ENCODE data around the gene TTLL1. TPM values are rescaled to one million over a fixed set of nuclear protein-coding genes. Genes with fewer than 3 reads are reported as not detected.

TTLL1 gene
- total and polyA plus RNA-seq, 9 of the 15 experiments (the other 6 are each of a cell fraction or from before 2014, with no cell fraction given): 0.06 to 0.85 (median 0.17) TPM

GRCh38 chr22:43135565-43135964, 46.4 kb upstream of the TTLL1 start:
- no peaks in the 10 kb centered on the region for H4K20me1 ChIP-seq (replicated peaks; ENCODE audit: control insufficient read depth, insufficient read depth, low read length)
- BruUV-seq (replicated peaks): no TSS peak
- H3K27ac ChIP-seq (ENCODE audit: extremely low read depth, low read depth, low read length): no peak overlapping the region
- DNase-seq (ENCODE audit: extremely low read depth in 1 of 4, low spot score in 3 of 4): no peak
- in situ Hi-C loops (cut with MboI) (no loop called here), intact Hi-C loops (cut with micrococcal nuclease) (no loop called here)
- no peak overlapping the region for H3K9ac ChIP-seq (ENCODE audit: insufficient read depth in 1 of 2, low read depth in 2 of 2, low read length in 2 of 2)
- ChIA-PET CTCF (ENCODE audit: low intra/inter-chr PET ratio) (no interaction called here), POLR2A (no interaction called here)
- peaks cover 81% of the 10 kb centered on the region for H3K36me3 ChIP-seq (ENCODE audit: control insufficient read depth, insufficient read depth, low read length)
- no peak for TF ChIP-seq CAMTA2 (CRISPR knock-in tag; conservative IDR thresholded peaks at IDR 0.05)
- no peak for TF ChIP-seq CEBPB (tag; IDR thresholded peaks at IDR 0.05)
- no peak for TF ChIP-seq ZNF77 (CRISPR knock-in tag; IDR thresholded peaks at IDR 0.05)
- no peak for TF ChIP-seq SUPT5H (IDR thresholded peaks at IDR 0.05)
- TF ChIP-seq OTX1 (CRISPR knock-in tag; IDR thresholded peaks at IDR 0.05): no peak
- TF ChIP-seq NFYB (IDR thresholded peaks at IDR 0.05; ENCODE audit: extremely low read depth, insufficient read length): no peak
- no peak for TF ChIP-seq FOXK1 (CRISPR knock-in tag; IDR thresholded peaks at IDR 0.05; ENCODE audit: borderline replicate concordance)
- TF ChIP-seq DACH1 (IDR thresholded peaks at IDR 0.05; ENCODE audit: partially characterized antibody): no peak
- no peak for TF ChIP-seq MXD1 (CRISPR knock-in tag; IDR thresholded peaks at IDR 0.05; ENCODE audit: borderline replicate concordance, poor library complexity, severe bottlenecking)
- H2AFZ ChIP-seq (ENCODE audit: low read depth, low read length): no peak overlapping the region
- H3K9me3 ChIP-seq (replicated peaks; ENCODE audit: control insufficient read depth, insufficient read depth, low read depth, low read length): no peaks in the 10 kb centered on the region
- H3K4me1 ChIP-seq (replicated peaks in 1 of 2; ENCODE audit: control insufficient read depth in 2 of 2, insufficient read depth in 2 of 2, low read length in 2 of 2): no peaks in the 10 kb centered on the region
- H3K4me3 ChIP-seq: no peak overlapping the region
- no peak overlapping the region for H3K4me2 ChIP-seq (ENCODE audit: insufficient read depth, low read length)
- ATAC-seq: no peak
- no peak for FAIRE-seq
- 100% methylated on average over 1 of the region's 5 CpGs for WGBS (ENCODE audit: insufficient coverage, low coverage, missing lambda C conversion rate)
- H3K27me3 ChIP-seq (ENCODE audit: control insufficient read depth in 2 of 2, insufficient read depth in 2 of 2, low read length in 2 of 2): no peaks in the 10 kb centered on the region
- no peaks in the 10 kb centered on the region for H3K9me1 ChIP-seq (ENCODE audit: control insufficient read depth, insufficient read depth, low read length)
- no peaks in the 10 kb centered on the region for H3K79me2 ChIP-seq (ENCODE audit: control insufficient read depth, insufficient read depth, low read length)

Data from K562 (cell line).